ENCODE results near the gene REN. TPM values are rescaled to one million over a fixed set of nuclear protein-coding genes. Genes with fewer than 3 reads are reported as not detected.

The REN gene
- total and polyA plus RNA-seq, 2 of the 8 experiments (the other 6 are each of a cell fraction or from before 2014, with no cell fraction given) = 0.05 TPM; not detected in 1

GRCh38 chr1:204178487-204179281 is 12.5 kb upstream of the REN start:
- H3K9me3 ChIP-seq (ENCODE audit: insufficient read depth in 2 of 2, low read depth in 1 of 2, low read length in 1 of 2) = no peaks in the 10 kb centered on the region
- no peak overlapping the region for H3K27ac ChIP-seq (ENCODE audit: low read depth, low read length)
- no peak overlapping the region for H2BK15ac ChIP-seq (ENCODE audit: low read length)
- H3K18ac ChIP-seq (ENCODE audit: extremely low read depth, low read length) = no peak overlapping the region
- H3K36me3 ChIP-seq (ENCODE audit: control insufficient read depth in 2 of 4, insufficient read depth in 4 of 4, low read length in 3 of 4) = no peaks in the 10 kb centered on the region
- no peak overlapping the region for H2BK20ac ChIP-seq (ENCODE audit: low read length)
- no peak overlapping the region for H3K9ac ChIP-seq (replicated peaks in 1 of 4; ENCODE audit: extremely low read depth in 1 of 4, low read depth in 3 of 4, low read length in 3 of 4)
- H4K8ac ChIP-seq (ENCODE audit: extremely low read depth, insufficient read depth, low read length) = no peak overlapping the region
- H2BK12ac ChIP-seq (ENCODE audit: low read depth, low read length) = no peak overlapping the region
- H3K27me3 ChIP-seq (replicated peaks in 1 of 4; ENCODE audit: control insufficient read depth in 3 of 4, extremely low read depth in 1 of 4, insufficient read depth in 3 of 4, low read length in 3 of 4) = 0 out of 7 replicates have a peak, but pooled peaks cover 0 to 2% (median 0%) of the 10 kb centered on the region in 4 experiments
- H4K91ac ChIP-seq (replicated peaks; ENCODE audit: insufficient read length, low read length) = no peak overlapping the region
- TF ChIP-seq ATF3 (IDR thresholded peaks at IDR 0.05; ENCODE audit: insufficient read depth, low read depth, low read length) (no peak), SP4 (IDR thresholded peaks at IDR 0.05; ENCODE audit: low read length) (no peak), HDAC2 (IDR thresholded peaks at IDR 0.05; ENCODE audit: borderline replicate concordance in 1 of 2, low read depth in 2 of 2, low read length in 2 of 2) (no peak), EP300 (IDR thresholded peaks at IDR 0.05; ENCODE audit: borderline replicate concordance in 1 of 2, low read depth in 2 of 2, low read length in 2 of 2) (no peak), NRF1 (IDR thresholded peaks at IDR 0.05; ENCODE audit: low read depth, low read length) (no peak), TEAD4 (IDR thresholded peaks at IDR 0.05; ENCODE audit: low read depth, low read length) (no peak), NANOG (IDR thresholded peaks at IDR 0.05; ENCODE audit: insufficient read depth, low read depth, low read length, poor library complexity, severe bottlenecking) (no peak)
- H3K4me1 ChIP-seq (replicated peaks in 1 of 4; ENCODE audit: control insufficient read depth in 3 of 4, insufficient read depth in 4 of 4, low read length in 3 of 4) = no peaks in the 10 kb centered on the region
- H3K23me2 ChIP-seq (ENCODE audit: low read depth, low read length) = no peaks in the 10 kb centered on the region
- H3K4me2 ChIP-seq (ENCODE audit: insufficient read depth in 1 of 2, low read depth in 2 of 2, low read length in 2 of 2) = no peak overlapping the region
- H2BK120ac ChIP-seq (replicated peaks; ENCODE audit: low read depth, low read length) = no peak overlapping the region
- H3K4ac ChIP-seq (replicated peaks; ENCODE audit: insufficient read length, low read depth, low read length) = no peak overlapping the region
- no peak overlapping the region for H3K56ac ChIP-seq (replicated peaks; ENCODE audit: insufficient read length, low read depth, low read length)
- H4K5ac ChIP-seq (ENCODE audit: insufficient read length, low read depth, low read length) = no peak overlapping the region
- ChIA-PET CTCF (ENCODE audit: partially characterized antibody) (interaction anchor here (0.6 to 10.6 kb wide), 8 partner anchors 11 to 307 kb away, joined by 3 to 106 read pairs (median 10); no protein-coding TSS in a partner anchor), POLR2A (ENCODE audit: partially characterized antibody) (interaction anchor here (0.5 to 1.5 kb wide), 2 partner anchors 10 to 220 kb away, joined by 3 to 5 read pairs; no protein-coding TSS in a partner anchor)
- H3K23ac ChIP-seq (ENCODE audit: insufficient read length) = no peak overlapping the region
- H3K14ac ChIP-seq (ENCODE audit: insufficient read length) = no peak overlapping the region
- H3K79me1 ChIP-seq (ENCODE audit: low read depth, low read length) = no peaks in the 10 kb centered on the region
- DNase-seq (ENCODE audit: low read depth in 1 of 2, low spot score in 2 of 2) (no peak), FAIRE-seq (no peak)
- no peaks in the 10 kb centered on the region for H4K20me1 ChIP-seq (replicated peaks in 1 of 2; ENCODE audit: control insufficient read depth in 1 of 2, insufficient read depth in 2 of 2, low read length in 2 of 2)
- no peaks in the 10 kb centered on the region for H3K79me2 ChIP-seq (ENCODE audit: control insufficient read depth in 1 of 2, insufficient read depth in 2 of 2, low read length in 2 of 2)
- H3K4me3 ChIP-seq (ENCODE audit: extremely low read depth in 1 of 4, insufficient read depth in 2 of 4, low read depth in 3 of 4, low read length in 4 of 4) = no peak overlapping the region
- no peak overlapping the region for H2AFZ ChIP-seq (ENCODE audit: low read length)
- no peak overlapping the region for H2AK5ac ChIP-seq (ENCODE audit: low read depth, low read length)
- WGBS, 2 experiments (ENCODE audit: extremely low coverage in 1 of 2, insufficient coverage in 1 of 2, insufficient read length in 1 of 2, insufficient replicate concordance in 2 of 2, low coverage in 1 of 2, low lambda C conversion rate in 2 of 2, missing lambda C conversion rate in 1 of 2) = 90% methylated on average over 7 of the region's 7 CpGs; no CpG with 5 or more reads in 1 of the 2 experiments
- H2BK5ac ChIP-seq (ENCODE audit: low read depth, low read length) = no peak overlapping the region
